Kidney (tissue), 14 donors: ENCODE measurements around the gene TMEM121. TPM values are rescaled to one million over a fixed set of nuclear protein-coding genes. Genes with fewer than 3 reads are reported as not detected.
"Not testable (repeated sequence)": the region's sequence is repeated elsewhere in the genome, so short reads cannot be mapped to it uniquely, and the experiment has no call there.

Experiments used
- DNase-seq, 5 donors: peaks; one replicate each; pipeline ENCODE4 v3.0.0-alpha.2; 2013 to 2020
- FAIRE-seq: peaks from 2 replicates; lab custom pipeline; 2012; peaks lifted over from hg19 to GRCh38; lab: Jason Lieb, UNC
- H3K27ac ChIP-seq, 2 donors: one replicate each; pipeline ENCODE4 v1.7.0; 2013; ENCODE audit warnings: low read depth in 2 of 2, low read length in 2 of 2, inconsistent platforms in 1 of 2
- H3K27me3 ChIP-seq: one replicate; pipeline ENCODE4 v1.7.1; 2013; ENCODE audit warnings: low read length, inconsistent platforms; ENCODE audit not compliant: control insufficient read depth, insufficient read depth
- H3K36me3 ChIP-seq, 3 donors: one replicate each; pipeline versions ENCODE4 v1.7.0 to v1.7.1; 2013; ENCODE audit warnings: low read length in 3 of 3, control low read depth in 1 of 3, inconsistent platforms in 1 of 3; ENCODE audit not compliant: insufficient read depth in 3 of 3, control insufficient read depth in 2 of 3
- H3K4me1 ChIP-seq, 3 donors: one replicate each; pipeline versions ENCODE4 v1.7.0 to v1.7.1; 2013; ENCODE audit warnings: low read length in 3 of 3, inconsistent platforms in 1 of 3, low read depth in 1 of 3; ENCODE audit not compliant: control insufficient read depth in 2 of 3, insufficient read depth in 2 of 3
- H3K4me3 ChIP-seq, 3 donors: one replicate each; pipeline versions ENCODE4 v1.7.0 to v1.8.1; 2013; ENCODE audit warnings: low read length in 3 of 3, control low read depth in 1 of 3, inconsistent platforms in 1 of 3
- H3K9ac ChIP-seq, 3 donors: one replicate each; pipeline versions ENCODE4 v1.7.0 to v1.7.1; 2013; ENCODE audit warnings: low read length in 3 of 3, control low read depth in 1 of 3, inconsistent platforms in 1 of 3
- H3K9me3 ChIP-seq, 3 donors: one replicate each; pipeline versions ENCODE4 v1.7.0 to v1.7.1; 2013; ENCODE audit warnings: low read length in 3 of 3, control low read depth in 1 of 3, inconsistent platforms in 1 of 3; ENCODE audit not compliant: control insufficient read depth in 2 of 3, insufficient read depth in 1 of 3
- intact Hi-C: fragments of 100-400 bp; cut with DNase I; formaldehyde crosslinking; loops from one replicate; pipeline ENCODE4 v1.11.1; 2022
- polyA plus RNA-seq: library from polyadenylated mRNA; stranded (reverse); fragments of 350-450 nt; fragmentation: Illumina TruSeq; extraction: RNeasy Lipid Tissue Mini Kit (QIAGEN cat#74804); gene quantifications from one replicate; pipeline ENCODE4 v1.2.3, GENCODE V29; 2014; ENCODE audit warnings: low read depth, low replicate concordance; ENCODE audit not compliant: insufficient read depth
- total RNA-seq: library from RNA; stranded (reverse); fragmentation: NEBNext Ultra II Directional; extraction: Animal tissue kit (Norgen Biotek cat#: 25700); gene quantifications from one replicate; pipeline ENCODE4 v1.2.1, GENCODE V29; 2021
- TF ChIP-seq, protein P1 (sequence below): IDR thresholded peaks from 3 replicates; pipeline ENCODE4 v1.5.1; 2012; ENCODE audit warnings: mild to moderate bottlenecking, moderate library complexity, borderline replicate concordance; ENCODE audit not compliant: insufficient read depth; ENCODE audit errors: extremely low read depth
- donor health status: control.
- donor health status: control.
- donor health status: control.
- donor health status: control.
- donor health status: control.
- donor health status: DM: yes; HTN: yes; CAD: no.
- donor health status: Normal renal cell carcinoma (clear cell type).

The TMEM121 gene
- total and polyA plus RNA-seq, 2 donors from 2014 or later, result 3.1 to 4.1 TPM

DNA sequence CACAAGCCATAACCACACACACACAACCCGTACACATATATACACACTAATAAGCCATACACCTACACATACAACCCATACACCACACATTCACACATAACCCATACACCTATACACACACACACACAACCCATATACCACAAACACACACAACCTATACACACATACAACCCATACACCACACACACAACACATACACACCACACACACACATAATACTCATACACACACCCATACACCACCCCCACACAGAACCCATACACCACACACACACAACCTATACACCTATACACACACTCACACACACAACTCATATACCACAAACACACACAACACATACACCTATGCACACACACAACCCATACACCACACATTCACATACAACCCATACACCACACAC, 44.1 kb downstream of the TMEM121 start:
- no peak for DNase-seq

DNA sequence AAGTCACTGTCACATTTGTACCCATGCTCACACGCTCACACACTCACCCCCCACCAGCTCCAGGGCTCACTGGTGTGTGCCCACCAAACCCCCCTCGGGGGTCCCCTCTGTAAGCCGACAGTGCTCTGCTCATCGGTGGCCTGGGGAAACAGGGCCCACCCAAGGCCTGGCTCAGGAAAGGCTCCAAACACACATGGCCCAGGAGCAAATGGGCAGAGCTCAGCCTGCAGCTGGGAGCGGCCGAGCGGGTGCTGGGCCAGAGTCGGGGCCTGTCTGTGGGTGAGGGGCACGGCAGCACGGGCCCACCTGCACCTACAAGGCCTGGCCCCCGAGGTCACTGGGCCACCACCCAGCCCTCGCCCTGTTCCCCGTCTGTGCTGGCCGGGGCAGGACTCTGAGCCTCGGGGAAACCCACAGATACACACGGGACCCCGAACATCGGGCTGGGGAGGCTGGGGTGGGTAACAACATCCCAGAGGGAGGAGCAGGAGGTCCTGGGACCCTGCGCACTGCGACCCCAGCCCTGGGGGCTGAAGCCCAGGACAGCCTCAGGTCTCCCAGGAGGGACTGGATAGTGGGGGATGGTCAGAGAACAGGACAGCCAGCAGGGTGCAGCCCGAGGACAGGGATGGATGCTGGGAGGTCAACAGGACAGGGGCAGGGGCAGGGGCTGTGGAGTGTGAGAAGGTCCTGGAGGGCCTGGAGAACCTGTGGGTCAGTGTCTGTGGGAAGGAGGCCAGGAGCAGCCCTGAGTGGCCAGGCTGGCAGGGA, 45.0 kb downstream of the TMEM121 start:
- H3K9me3 ChIP-seq, H3K4me3 ChIP-seq, FAIRE-seq, H3K27me3 ChIP-seq, H3K27ac ChIP-seq, intact Hi-C loops, H3K4me1 ChIP-seq, H3K36me3 ChIP-seq, H3K9ac ChIP-seq: not testable (repeated sequence)
- DNase-seq, result peak in 2 of 5 donors; percentile 9 to 65

More for the DNA sequence above, 44.1 kb downstream of the TMEM121 start:
- intact Hi-C loops, result no loop called here
- no peaks in the 10 kb centered on the region for H3K27me3 ChIP-seq
- TF ChIP-seq, protein P1, sequence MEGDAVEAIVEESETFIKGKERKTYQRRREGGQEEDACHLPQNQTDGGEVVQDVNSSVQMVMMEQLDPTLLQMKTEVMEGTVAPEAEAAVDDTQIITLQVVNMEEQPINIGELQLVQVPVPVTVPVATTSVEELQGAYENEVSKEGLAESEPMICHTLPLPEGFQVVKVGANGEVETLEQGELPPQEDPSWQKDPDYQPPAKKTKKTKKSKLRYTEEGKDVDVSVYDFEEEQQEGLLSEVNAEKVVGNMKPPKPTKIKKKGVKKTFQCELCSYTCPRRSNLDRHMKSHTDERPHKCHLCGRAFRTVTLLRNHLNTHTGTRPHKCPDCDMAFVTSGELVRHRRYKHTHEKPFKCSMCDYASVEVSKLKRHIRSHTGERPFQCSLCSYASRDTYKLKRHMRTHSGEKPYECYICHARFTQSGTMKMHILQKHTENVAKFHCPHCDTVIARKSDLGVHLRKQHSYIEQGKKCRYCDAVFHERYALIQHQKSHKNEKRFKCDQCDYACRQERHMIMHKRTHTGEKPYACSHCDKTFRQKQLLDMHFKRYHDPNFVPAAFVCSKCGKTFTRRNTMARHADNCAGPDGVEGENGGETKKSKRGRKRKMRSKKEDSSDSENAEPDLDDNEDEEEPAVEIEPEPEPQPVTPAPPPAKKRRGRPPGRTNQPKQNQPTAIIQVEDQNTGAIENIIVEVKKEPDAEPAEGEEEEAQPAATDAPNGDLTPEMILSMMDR, result no peak
- no peak overlapping the region for H3K4me3 ChIP-seq
- no peaks in the 10 kb centered on the region for H3K4me1 ChIP-seq
- no peak overlapping the region for H3K27ac ChIP-seq
- H3K9ac ChIP-seq, result no peak overlapping the region
- FAIRE-seq, result no peak
- H3K36me3 ChIP-seq, result no peaks in the 10 kb centered on the region
- H3K9me3 ChIP-seq, result peaks cover 0 to 9% (median 0%) of the 10 kb centered on the region in 3 donors

DNA sequence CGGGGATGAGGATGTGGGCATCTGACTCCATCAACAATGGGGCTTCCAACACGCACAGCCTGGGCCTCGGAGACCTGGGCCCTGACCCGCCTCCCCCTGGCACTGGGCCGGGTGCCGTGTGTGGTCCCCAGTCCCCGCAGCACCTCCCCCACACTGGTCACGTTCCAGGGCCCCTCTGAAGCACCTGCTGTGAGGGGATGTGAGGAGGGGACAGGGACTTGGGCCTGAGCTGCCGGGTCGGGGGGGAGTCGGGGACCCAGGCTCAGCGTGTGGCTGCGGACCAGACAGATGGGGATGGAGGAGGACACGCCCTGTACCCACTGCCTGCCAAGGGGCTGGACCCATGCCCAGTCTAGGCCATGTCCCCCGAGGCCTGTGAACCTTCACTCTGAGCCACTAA, 45.7 kb downstream of the TMEM121 start:
- H3K9me3 ChIP-seq, H3K36me3 ChIP-seq, FAIRE-seq, intact Hi-C loops, H3K4me3 ChIP-seq, H3K27me3 ChIP-seq, H3K9ac ChIP-seq, H3K4me1 ChIP-seq, DNase-seq, H3K27ac ChIP-seq: not testable (repeated sequence)

DNA sequence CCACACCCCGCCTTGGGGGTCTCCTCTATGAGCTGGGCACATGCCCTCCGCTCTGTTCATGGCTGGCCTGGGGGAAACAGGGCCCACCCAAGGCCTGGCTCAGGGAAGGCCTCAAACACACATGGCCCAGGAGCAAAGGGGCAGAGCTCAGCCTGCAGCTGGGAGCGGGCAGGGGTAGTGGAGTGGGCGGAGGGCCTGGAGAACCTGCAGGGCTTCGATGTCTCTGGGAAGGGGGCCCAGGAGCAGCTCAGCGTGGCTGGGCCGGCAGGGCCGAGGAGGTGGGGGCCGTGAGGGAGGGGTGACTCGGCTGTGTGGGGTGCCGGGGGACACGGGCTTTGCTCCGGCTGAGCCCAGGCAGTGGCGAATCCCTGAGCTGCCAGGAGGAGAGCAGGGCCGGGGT, 47.5 kb downstream of the TMEM121 start:
- H3K4me1 ChIP-seq, H3K9ac ChIP-seq, H3K4me3 ChIP-seq, H3K27me3 ChIP-seq, H3K36me3 ChIP-seq, DNase-seq, H3K9me3 ChIP-seq, FAIRE-seq, intact Hi-C loops, H3K27ac ChIP-seq: not testable (repeated sequence)

DNA sequence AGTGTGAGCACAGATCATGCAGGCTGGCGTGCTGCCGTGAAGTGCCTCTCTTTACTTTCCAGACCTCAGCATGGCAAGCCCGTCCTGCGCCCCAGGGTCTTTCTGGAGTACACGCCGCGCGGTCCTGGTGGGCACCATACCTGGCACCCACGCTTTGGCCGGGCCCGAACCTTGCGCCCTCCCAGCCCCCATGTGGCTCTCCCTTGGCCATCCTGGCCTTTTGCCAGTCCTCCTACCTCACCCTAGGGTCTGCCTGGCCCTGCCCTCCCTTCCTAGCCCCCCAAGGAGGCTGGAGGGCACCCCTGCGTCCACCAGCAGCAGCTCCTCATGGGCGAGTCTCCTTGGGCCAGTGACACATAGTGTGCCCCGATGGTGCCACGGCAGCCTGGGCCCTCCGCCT, 48.0 kb downstream of the TMEM121 start:
- FAIRE-seq, intact Hi-C loops: not testable (repeated sequence)

DNA sequence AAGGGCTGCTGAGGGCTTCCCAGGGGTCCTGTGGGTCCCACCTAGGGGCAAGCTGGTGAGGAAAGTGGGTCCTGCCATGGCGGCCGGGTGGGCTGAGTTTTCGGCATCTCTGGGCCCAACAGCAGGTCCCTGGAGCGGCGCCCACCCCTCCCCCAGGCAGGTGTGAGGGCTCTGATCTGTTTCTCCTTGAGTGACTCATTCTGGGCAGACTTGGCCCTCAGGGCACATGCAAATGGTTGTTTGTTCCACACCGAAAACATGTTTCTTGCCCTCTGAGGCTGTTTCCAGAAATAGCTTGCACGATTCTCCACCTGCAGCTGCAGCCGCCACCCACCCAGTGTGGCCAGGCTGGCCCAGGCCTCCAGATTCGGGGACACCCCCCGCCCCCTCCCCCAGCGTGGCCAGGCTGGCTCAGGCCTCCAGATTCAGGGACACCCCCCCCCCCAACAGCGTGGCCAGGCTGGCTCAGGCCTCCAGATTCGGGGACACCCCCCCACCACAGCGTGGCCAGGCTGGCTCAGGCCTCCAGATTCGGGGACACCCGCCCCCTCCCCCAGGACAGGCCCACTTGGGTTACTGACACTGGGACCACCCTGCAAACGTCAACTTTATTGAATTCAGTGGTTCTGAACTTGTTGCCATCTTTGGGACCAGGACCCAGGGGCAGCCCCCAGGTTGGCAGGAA, 48.8 kb downstream of the TMEM121 start:
- not testable (repeated sequence) for H3K27ac ChIP-seq

More for the DNA sequence above, 48.0 kb downstream of the TMEM121 start:
- DNase-seq, H3K4me3 ChIP-seq, H3K36me3 ChIP-seq, H3K4me1 ChIP-seq, H3K9ac ChIP-seq, H3K27ac ChIP-seq, H3K27me3 ChIP-seq, H3K9me3 ChIP-seq: not testable (repeated sequence)

More for the DNA sequence above, 48.8 kb downstream of the TMEM121 start:
- H3K9ac ChIP-seq, H3K36me3 ChIP-seq, H3K4me1 ChIP-seq, H3K4me3 ChIP-seq, H3K27me3 ChIP-seq, intact Hi-C loops, H3K9me3 ChIP-seq, FAIRE-seq, DNase-seq: not testable (repeated sequence)
